ENCODE results near the gene ARL13A.
"Not testable (repeated sequence)": the region's sequence is repeated elsewhere in the genome, so short reads cannot be mapped to it uniquely, and the experiment has no call there.

ARL13A gene

GRCh38 chrX:100969408-100969807 is at the start of gene ARL13A:
Gene ARL13A (plus strand): TSS chrX:100969708. CDS start chrX:100973690, 3,982 bp downstream.
- no peak for DNase-seq (ENCODE audit: low spot score)

DNA sequence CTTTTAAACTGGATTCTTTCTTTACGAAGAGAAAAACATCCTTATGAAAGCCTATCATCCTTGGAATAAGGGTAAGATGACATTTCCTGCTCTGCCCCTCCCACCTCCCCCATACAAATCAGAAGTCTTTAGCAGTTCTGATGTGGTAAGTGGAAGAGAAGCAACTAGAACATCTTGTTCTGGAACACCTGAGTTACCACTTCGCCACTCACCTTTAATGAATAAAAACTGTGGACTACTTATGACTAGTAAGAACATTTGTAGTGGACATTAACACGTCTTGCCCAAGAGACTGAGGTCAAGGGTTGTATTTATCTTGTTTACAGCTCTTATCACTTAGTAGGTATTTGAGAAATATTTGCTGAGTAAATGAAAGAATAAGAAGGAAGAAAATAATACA is 45.1 kb upstream of the ARL13A start:
- no peak for DNase-seq (ENCODE audit: low spot score)

- no peak for DNase-seq (ENCODE audit: low spot score)
These were observed 43.1 kb upstream of the ARL13A start for GRCh38 chrX:100926453-100926852.

- DNase-seq (ENCODE audit: low spot score): no peak
These were observed 40.6 kb upstream of the ARL13A start, which contains the start of gene XKRX for GRCh38 chrX:100928660-100929613. Gene XKRX (minus strand): TSS chrX:100928917. CDS start chrX:100928304, 613 bp downstream.

- DNase-seq (ENCODE audit: low spot score): no peak
These were observed 38.1 kb upstream of the ARL13A start for GRCh38 chrX:100931218-100931924.

DNA sequence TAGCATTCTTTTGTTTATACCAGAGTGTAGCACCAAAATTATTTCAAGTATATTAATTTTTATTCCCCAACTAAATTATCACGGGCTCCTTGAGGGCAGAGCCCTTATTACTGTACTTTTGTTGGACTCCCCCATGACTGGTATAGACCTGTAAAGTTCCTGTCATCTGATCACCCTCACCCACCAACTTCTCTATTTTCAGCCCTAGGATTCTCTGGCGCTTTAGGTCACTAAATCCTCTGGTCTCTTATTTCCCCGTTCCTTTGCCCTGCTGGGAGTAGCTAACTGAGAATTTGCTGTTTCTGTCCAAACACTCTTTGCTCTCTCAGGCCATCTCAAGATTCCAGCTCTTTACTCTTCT is 37.6 kb upstream of the ARL13A start:
- no peak for DNase-seq (ENCODE audit: low spot score)

DNA sequence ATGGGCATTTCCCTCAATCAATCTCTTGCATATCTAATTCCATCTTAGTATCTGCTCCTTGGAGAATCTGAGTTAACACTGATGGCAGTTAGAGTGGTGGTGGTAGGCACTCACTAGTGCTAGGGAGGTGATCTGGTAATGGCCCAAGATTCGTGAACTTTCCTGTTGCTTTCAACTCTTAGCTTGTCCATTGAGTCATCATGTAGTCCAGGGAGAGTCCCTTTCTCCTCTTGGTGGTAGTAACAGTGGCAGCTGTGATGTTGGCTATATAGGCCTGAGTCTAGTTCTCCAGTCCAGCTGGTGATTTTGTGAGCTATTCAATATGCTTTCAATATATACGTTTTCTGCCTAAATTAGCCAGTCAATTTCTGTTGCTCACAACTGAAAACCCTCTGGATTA is 33.7 kb upstream of the ARL13A start:
- DNase-seq (ENCODE audit: low spot score): no peak

DNA sequence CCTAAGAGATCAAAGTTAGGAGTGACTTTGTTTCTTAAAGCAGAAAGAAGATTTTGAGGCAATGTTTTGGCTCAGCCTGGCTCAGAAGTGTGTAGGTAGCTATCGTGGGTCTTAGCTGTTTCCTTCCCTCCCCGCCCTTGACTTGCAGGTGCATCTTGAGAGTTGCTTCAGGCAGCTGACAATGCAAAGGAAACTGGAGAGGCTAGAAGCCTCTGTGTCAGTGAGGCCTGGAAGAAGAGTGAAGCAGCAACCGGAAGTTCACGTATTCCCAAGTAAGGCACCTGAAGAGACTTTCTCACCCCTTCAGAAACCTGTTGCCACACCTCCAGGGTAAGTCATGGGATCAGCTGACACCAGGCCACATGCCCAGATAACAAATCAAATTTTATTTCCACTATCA is 30.2 kb upstream of the ARL13A start:
- no peak for DNase-seq (ENCODE audit: low spot score)

- DNase-seq (ENCODE audit: low spot score): no peak
These were observed 24.9 kb upstream of the ARL13A start for GRCh38 chrX:100944601-100945000.

DNA sequence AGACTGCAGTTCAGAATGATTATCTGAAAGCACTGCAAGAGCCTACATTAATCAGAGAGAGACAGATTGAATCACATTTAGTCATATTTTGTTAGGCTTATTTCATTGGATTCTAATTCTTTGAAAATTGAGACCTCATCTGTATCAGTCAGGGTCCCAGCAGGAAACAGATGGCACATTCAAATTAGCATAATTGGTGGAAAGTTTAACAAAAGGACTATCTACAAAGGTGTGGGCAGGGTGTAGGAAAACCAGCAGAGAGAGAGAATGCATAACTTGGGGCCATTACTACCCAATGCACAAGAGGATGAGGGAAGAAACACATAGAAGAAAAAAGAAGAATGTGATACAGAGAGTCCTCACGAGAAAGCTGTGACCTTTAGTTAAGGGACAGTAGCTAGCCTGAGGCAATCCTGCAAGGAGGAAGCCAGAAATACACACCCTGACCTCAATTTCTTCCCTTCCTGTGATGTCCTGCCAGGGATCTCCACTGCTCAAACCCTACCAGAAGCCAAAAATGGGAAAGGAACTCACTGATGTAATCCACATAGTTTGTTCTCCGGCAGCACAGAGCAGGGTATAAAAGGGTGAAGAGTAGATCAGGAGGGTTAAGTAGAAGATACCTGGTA is 23.1 kb upstream of the ARL13A start:
- no peak for DNase-seq (ENCODE audit: low spot score)

- DNase-seq (ENCODE audit: low spot score): no peak
These were observed 21.0 kb upstream of the ARL13A start for GRCh38 chrX:100948557-100948956.

DNA sequence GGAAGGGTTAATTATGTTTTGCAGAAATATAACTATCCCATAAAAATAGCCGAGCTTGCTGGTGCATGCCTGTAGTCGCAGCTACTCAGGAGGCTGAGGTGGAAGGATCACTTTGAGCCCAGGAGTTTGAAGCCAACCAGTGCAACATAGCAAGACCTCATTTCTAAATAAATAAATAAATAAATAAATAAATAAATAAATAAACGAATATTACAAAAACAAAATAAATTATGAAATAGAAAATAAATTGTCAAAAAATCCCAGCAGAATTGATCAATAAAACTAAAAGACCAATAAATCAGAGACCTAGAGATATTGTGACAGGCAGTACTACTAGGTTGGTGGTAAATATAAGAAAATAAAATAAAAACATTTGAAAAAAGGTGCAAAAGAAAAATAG is 6.7 kb upstream of the ARL13A start:
- DNase-seq (ENCODE audit: low spot score): no peak

- no peak for DNase-seq (ENCODE audit: low spot score)
These were observed 5.1 kb upstream of the ARL13A start for GRCh38 chrX:100964362-100964761.

DNA sequence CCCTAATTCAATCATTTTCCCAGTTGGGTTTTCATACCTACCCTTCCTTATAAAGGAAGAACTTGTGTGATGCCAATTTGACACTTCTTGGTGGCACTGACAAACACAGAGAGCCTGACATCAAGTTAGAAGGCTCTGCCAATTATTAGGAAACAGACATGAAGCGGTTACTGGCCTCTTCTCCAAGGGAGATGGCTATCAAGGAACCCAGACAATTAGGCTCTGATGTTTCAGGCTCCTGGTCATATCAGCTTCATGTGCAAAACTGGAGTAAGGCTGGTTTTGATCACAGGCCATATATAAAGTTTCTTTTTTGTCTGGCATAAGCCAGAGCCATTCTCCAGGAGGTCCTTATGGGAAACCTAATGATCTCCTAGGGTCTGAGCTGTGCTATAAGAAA is 428 bp downstream of the ARL13A start:
- no peak for DNase-seq (ENCODE audit: low spot score)

- DNase-seq (ENCODE audit: low spot score): no peak
These were observed 3.9 kb downstream of the ARL13A start for GRCh38 chrX:100973411-100973810.

DNA sequence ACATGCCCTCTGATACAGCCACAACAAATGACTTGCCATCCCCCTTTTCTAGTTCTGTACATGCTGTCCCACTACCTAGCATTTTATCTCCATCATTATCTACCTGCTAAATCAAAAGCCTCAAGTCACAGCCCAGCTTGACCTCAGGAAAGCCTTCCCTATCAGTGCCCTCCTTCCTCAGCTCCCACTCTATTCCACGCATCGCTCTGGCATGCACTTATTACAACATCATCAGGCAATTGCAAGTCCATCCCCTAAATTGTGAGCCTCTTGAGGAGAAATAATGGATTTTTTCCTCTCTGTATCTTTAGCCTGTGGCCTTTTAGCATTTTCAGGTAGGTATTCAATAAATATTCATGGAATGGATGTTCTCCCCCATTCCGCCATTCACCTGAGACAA is 5.7 kb downstream of the ARL13A start:
- DNase-seq (ENCODE audit: low spot score): no peak

- no peak for DNase-seq (ENCODE audit: low spot score)
These were observed 6.7 kb downstream of the ARL13A start for GRCh38 chrX:100976211-100976610.

DNA sequence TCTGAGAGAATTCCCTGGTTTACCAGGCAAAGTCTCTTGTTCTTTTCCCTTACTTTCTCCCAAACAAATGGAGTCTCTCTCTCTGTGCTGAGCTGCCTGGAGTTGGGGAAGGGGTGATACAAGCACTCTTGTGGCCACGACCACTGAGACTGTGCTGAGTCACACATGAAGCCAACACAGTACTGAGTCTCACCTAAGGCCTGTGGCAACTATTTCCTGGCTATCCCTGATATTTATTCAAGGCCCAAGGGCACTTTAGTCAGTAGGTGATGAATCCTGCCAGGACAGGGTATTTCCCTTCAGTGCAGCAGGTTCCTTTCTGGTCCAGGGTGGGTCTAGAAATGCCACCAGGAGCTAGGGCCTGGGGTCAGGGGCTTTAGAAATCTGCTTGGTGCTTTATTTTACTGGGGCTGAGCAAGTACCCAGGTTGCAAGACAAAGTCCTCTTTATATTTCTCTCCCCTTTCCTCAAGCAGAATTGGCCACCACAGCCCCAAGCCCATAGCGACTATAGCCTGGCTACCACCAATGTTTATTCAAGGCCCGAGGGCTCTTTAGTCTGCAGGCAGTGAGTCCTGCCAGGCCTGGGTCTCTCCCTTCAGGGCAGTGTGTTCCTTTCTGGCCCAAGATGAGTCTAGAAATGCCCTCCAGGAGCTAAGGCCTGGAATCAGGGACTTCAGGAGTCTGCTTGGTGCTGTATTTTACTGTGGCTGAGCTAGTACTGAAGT is 10.5 kb downstream of the ARL13A start:
- DNase-seq (ENCODE audit: low spot score): no peak

- DNase-seq (ENCODE audit: low spot score): no peak
These were observed 11.3 kb downstream of the ARL13A start for GRCh38 chrX:100980608-100981497.

- not testable (repeated sequence) for DNase-seq (ENCODE audit: low spot score)
These were observed 12.0 kb downstream of the ARL13A start for GRCh38 chrX:100981498-100981845.

GRCh38 chrX:100984818-100985217 is 15.3 kb downstream of the ARL13A start:
- DNase-seq (ENCODE audit: low spot score): no peak

Measured in left forelimb (tissue), 1 donor.